B cell (primary cell): ENCODE results near the gene GRID1.
"Not testable (repeated sequence)": the region's sequence is repeated elsewhere in the genome, so short reads cannot be mapped to it uniquely, and the experiment has no call there.

Source experiments
- EZH2 ChIP-seq: IDR thresholded peaks from 2 replicates; pipeline ENCODE4 v1.6.1; 2012; ENCODE audit warnings: borderline replicate concordance, low read depth, mild to moderate bottlenecking, moderate library complexity, low read length; ENCODE audit not compliant: insufficient read depth, poor library complexity, severe bottlenecking
- TF ChIP-seq, protein P1 (sequence below): fragments of 200-600 bp; IDR thresholded peaks from one replicate; pipeline ENCODE4 v1.8.0; 2022; ENCODE audit warnings: antibody characterized with exemption, mild to moderate bottlenecking

- TF ChIP-seq, protein P1, sequence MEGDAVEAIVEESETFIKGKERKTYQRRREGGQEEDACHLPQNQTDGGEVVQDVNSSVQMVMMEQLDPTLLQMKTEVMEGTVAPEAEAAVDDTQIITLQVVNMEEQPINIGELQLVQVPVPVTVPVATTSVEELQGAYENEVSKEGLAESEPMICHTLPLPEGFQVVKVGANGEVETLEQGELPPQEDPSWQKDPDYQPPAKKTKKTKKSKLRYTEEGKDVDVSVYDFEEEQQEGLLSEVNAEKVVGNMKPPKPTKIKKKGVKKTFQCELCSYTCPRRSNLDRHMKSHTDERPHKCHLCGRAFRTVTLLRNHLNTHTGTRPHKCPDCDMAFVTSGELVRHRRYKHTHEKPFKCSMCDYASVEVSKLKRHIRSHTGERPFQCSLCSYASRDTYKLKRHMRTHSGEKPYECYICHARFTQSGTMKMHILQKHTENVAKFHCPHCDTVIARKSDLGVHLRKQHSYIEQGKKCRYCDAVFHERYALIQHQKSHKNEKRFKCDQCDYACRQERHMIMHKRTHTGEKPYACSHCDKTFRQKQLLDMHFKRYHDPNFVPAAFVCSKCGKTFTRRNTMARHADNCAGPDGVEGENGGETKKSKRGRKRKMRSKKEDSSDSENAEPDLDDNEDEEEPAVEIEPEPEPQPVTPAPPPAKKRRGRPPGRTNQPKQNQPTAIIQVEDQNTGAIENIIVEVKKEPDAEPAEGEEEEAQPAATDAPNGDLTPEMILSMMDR = not testable (repeated sequence)
- not testable (repeated sequence) for TF ChIP-seq EZH2
Measured at GRCh38 chr10:86238089-86238488, 128.5 kb downstream of the GRID1 start.
